Measurements from ENCODE around the gene ZNF264.

- no peak for TF ChIP-seq POLR2AphosphoS5 (IDR thresholded peaks at IDR 0.05; ENCODE audit: low read depth, low read length)
- no peak for TF ChIP-seq POLR2A (IDR thresholded peaks at IDR 0.05; ENCODE audit: low read depth, low read length)
- TF ChIP-seq TAF1 (IDR thresholded peaks at IDR 0.05; ENCODE audit: borderline replicate concordance, low read depth, low read length) = no peak
These were observed 49.9 kb downstream of the ZNF264 start for GRCh38 chr19:57241176-57241575.
